Activated naive CD8-positive, alpha-beta T cell (primary cell): ENCODE measurements around the gene LHFPL6.

ENCODE experiments used
- H3K27ac Mint-ChIP-seq: one replicate; pipeline ENCODE4 v1.8.0; 2021; ENCODE audit warnings: mixed read lengths
- H3K27me3 Mint-ChIP-seq: one replicate; pipeline ENCODE4 v1.8.0; 2021; ENCODE audit warnings: mixed read lengths
- H3K36me3 Mint-ChIP-seq: one replicate; pipeline ENCODE4 v1.8.0; 2021; ENCODE audit warnings: mixed read lengths
- H3K4me1 Mint-ChIP-seq: one replicate; pipeline ENCODE4 v1.8.0; 2021; ENCODE audit warnings: low read depth, mixed read lengths
- H3K4me3 Mint-ChIP-seq: one replicate; pipeline ENCODE4 v1.8.0; 2021; ENCODE audit warnings: mild to moderate bottlenecking, mixed read lengths
- H3K9me3 Mint-ChIP-seq: one replicate; pipeline ENCODE4 v1.8.0; 2021; ENCODE audit warnings: low read depth, mixed read lengths

Gene LHFPL6

GRCh38 chr13:39417643-39418042, 185.3 kb downstream of the LHFPL6 start:
- peaks cover 7% of the 10 kb centered on the region for H3K27me3 Mint-ChIP-seq
- H3K27ac Mint-ChIP-seq, result no peak overlapping the region

GRCh38 chr13:39417131-39417530, 185.9 kb downstream of the LHFPL6 start:
- H3K27me3 Mint-ChIP-seq, result peaks cover 6% of the 10 kb centered on the region
- H3K36me3 Mint-ChIP-seq, result no peaks in the 10 kb centered on the region
- H3K4me3 Mint-ChIP-seq, result no peak overlapping the region
- no peaks in the 10 kb centered on the region for H3K4me1 Mint-ChIP-seq
- no peak overlapping the region for H3K27ac Mint-ChIP-seq
- no peaks in the 10 kb centered on the region for H3K9me3 Mint-ChIP-seq

More at GRCh38 chr13:39417643-39418042, 185.3 kb downstream of the LHFPL6 start:
- no peaks in the 10 kb centered on the region for H3K4me1 Mint-ChIP-seq
- no peak overlapping the region for H3K4me3 Mint-ChIP-seq
- H3K36me3 Mint-ChIP-seq, result no peaks in the 10 kb centered on the region
- H3K9me3 Mint-ChIP-seq, result no peaks in the 10 kb centered on the region

- Mint-ChIP-seq H3K4me1 (no peaks in the 10 kb centered on the region), H3K4me3 (no peak overlapping the region), H3K36me3 (no peaks in the 10 kb centered on the region), H3K27me3 (peaks cover 3% of the 10 kb centered on the region), H3K9me3 (no peaks in the 10 kb centered on the region), H3K27ac (no peak overlapping the region)
Observed at GRCh38 chr13:39415008-39415802, 187.8 kb downstream of the LHFPL6 start.

- H3K27me3 Mint-ChIP-seq, result peaks cover 2% of the 10 kb centered on the region
Observed at GRCh38 chr13:39414339-39414738, 188.7 kb downstream of the LHFPL6 start.

GRCh38 chr13:39411511-39411910, 191.5 kb downstream of the LHFPL6 start:
- H3K4me1 Mint-ChIP-seq, result no peaks in the 10 kb centered on the region
- no peak overlapping the region for H3K27ac Mint-ChIP-seq
- H3K27me3 Mint-ChIP-seq, result peaks cover 11% of the 10 kb centered on the region
- no peak overlapping the region for H3K4me3 Mint-ChIP-seq
- no peaks in the 10 kb centered on the region for H3K36me3 Mint-ChIP-seq
- no peaks in the 10 kb centered on the region for H3K9me3 Mint-ChIP-seq

More at GRCh38 chr13:39414339-39414738, 188.7 kb downstream of the LHFPL6 start:
- H3K27ac Mint-ChIP-seq, result no peak overlapping the region
- H3K4me1 Mint-ChIP-seq, result no peaks in the 10 kb centered on the region
- H3K4me3 Mint-ChIP-seq, result no peak overlapping the region
- H3K36me3 Mint-ChIP-seq, result no peaks in the 10 kb centered on the region
- no peaks in the 10 kb centered on the region for H3K9me3 Mint-ChIP-seq

- H3K36me3 Mint-ChIP-seq, result no peaks in the 10 kb centered on the region
- no peaks in the 10 kb centered on the region for H3K9me3 Mint-ChIP-seq
- H3K27ac Mint-ChIP-seq, result no peak overlapping the region
- no peak overlapping the region for H3K4me3 Mint-ChIP-seq
- H3K27me3 Mint-ChIP-seq, result peaks cover 11% of the 10 kb centered on the region
- H3K4me1 Mint-ChIP-seq, result no peaks in the 10 kb centered on the region
Observed at GRCh38 chr13:39410964-39411363, 192.0 kb downstream of the LHFPL6 start.

GRCh38 chr13:39410096-39410901, 192.7 kb downstream of the LHFPL6 start:
- H3K4me3 Mint-ChIP-seq, result no peak overlapping the region
- no peaks in the 10 kb centered on the region for H3K4me1 Mint-ChIP-seq
- H3K36me3 Mint-ChIP-seq, result no peaks in the 10 kb centered on the region
- H3K27me3 Mint-ChIP-seq, result peaks cover 11% of the 10 kb centered on the region
- H3K9me3 Mint-ChIP-seq, result no peaks in the 10 kb centered on the region
- H3K27ac Mint-ChIP-seq, result no peak overlapping the region

GRCh38 chr13:39408512-39408911, 194.5 kb downstream of the LHFPL6 start:
- Mint-ChIP-seq H3K9me3 (no peaks in the 10 kb centered on the region), H3K27ac (no peak overlapping the region), H3K27me3 (peaks cover 10% of the 10 kb centered on the region), H3K4me1 (no peaks in the 10 kb centered on the region), H3K4me3 (no peak overlapping the region), H3K36me3 (no peaks in the 10 kb centered on the region)

- Mint-ChIP-seq H3K27me3 (peaks cover 10% of the 10 kb centered on the region), H3K4me3 (no peak overlapping the region), H3K36me3 (no peaks in the 10 kb centered on the region), H3K9me3 (no peaks in the 10 kb centered on the region), H3K27ac (no peak overlapping the region), H3K4me1 (no peaks in the 10 kb centered on the region)
Observed at GRCh38 chr13:39407786-39408185, 195.2 kb downstream of the LHFPL6 start.

GRCh38 chr13:39407138-39407537, 195.9 kb downstream of the LHFPL6 start:
- H3K9me3 Mint-ChIP-seq, result no peaks in the 10 kb centered on the region
- no peak overlapping the region for H3K4me3 Mint-ChIP-seq
- H3K4me1 Mint-ChIP-seq, result no peaks in the 10 kb centered on the region
- H3K36me3 Mint-ChIP-seq, result no peaks in the 10 kb centered on the region
- H3K27me3 Mint-ChIP-seq, result peaks cover 10% of the 10 kb centered on the region
- H3K27ac Mint-ChIP-seq, result no peak overlapping the region

GRCh38 chr13:39406688-39407087, 196.3 kb downstream of the LHFPL6 start:
- no peak overlapping the region for H3K27ac Mint-ChIP-seq
- no peaks in the 10 kb centered on the region for H3K4me1 Mint-ChIP-seq
- H3K36me3 Mint-ChIP-seq, result no peaks in the 10 kb centered on the region
- H3K9me3 Mint-ChIP-seq, result no peaks in the 10 kb centered on the region
- peaks cover 10% of the 10 kb centered on the region for H3K27me3 Mint-ChIP-seq
- no peak overlapping the region for H3K4me3 Mint-ChIP-seq

GRCh38 chr13:39405596-39406205, 197.3 kb downstream of the LHFPL6 start:
- Mint-ChIP-seq H3K27me3 (peaks cover 10% of the 10 kb centered on the region), H3K36me3 (no peaks in the 10 kb centered on the region), H3K27ac (no peak overlapping the region), H3K4me1 (no peaks in the 10 kb centered on the region), H3K4me3 (no peak overlapping the region), H3K9me3 (no peaks in the 10 kb centered on the region)

GRCh38 chr13:39405107-39405506, 197.9 kb downstream of the LHFPL6 start:
- H3K27ac Mint-ChIP-seq, result no peak overlapping the region
- no peaks in the 10 kb centered on the region for H3K9me3 Mint-ChIP-seq
- no peaks in the 10 kb centered on the region for H3K4me1 Mint-ChIP-seq
- no peaks in the 10 kb centered on the region for H3K36me3 Mint-ChIP-seq
- peaks cover 10% of the 10 kb centered on the region for H3K27me3 Mint-ChIP-seq
- no peak overlapping the region for H3K4me3 Mint-ChIP-seq

- peaks cover 6% of the 10 kb centered on the region for H3K27me3 Mint-ChIP-seq
- H3K36me3 Mint-ChIP-seq, result no peaks in the 10 kb centered on the region
- no peaks in the 10 kb centered on the region for H3K4me1 Mint-ChIP-seq
- H3K4me3 Mint-ChIP-seq, result no peak overlapping the region
- H3K9me3 Mint-ChIP-seq, result no peaks in the 10 kb centered on the region
- H3K27ac Mint-ChIP-seq, result no peak overlapping the region
Observed at GRCh38 chr13:39403106-39403505, 199.9 kb downstream of the LHFPL6 start.
